GM19397 (cell line): ENCODE data around the gene GTF2F2.

ENCODE experiments used
- ATAC-seq: cut with Tn5 transposase; IDR thresholded peaks from one replicate; pipeline ENCODE4 v1.9.1; 2021; ENCODE audit warnings: mild to moderate bottlenecking, moderate library complexity; ENCODE audit not compliant: unreplicated experiment

The GTF2F2 gene

DNA sequence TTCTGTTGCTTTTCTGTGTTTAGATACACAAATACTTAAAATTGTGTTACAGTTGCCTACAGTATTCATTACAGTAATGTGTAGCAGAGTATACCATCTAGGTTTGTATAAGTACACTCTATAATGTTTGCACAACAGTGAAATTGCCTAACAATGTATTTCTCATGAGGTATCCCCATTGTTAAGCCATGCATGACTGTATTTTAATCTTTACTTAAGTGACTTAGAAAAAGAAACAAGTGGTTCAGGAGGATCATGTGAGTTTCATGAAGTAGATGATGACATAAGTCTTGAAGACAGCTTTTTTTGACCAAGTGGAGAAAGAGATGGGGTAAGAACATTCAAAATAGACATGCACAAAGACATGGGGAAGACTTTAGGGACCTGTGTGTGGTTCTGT lies 88.9 kb downstream of the GTF2F2 start:
- ATAC-seq: no peak

GRCh38 chr13:45215392-45216077 lies 95.2 kb downstream of the GTF2F2 start:
- no peak for ATAC-seq

- no peak for ATAC-seq
These were observed 95.9 kb downstream of the GTF2F2 start for GRCh38 chr13:45216193-45216592.

GRCh38 chr13:45218689-45219088 lies 98.4 kb downstream of the GTF2F2 start:
- no peak for ATAC-seq

GRCh38 chr13:45219123-45219891 lies 99.0 kb downstream of the GTF2F2 start:
- no peak for ATAC-seq

DNA sequence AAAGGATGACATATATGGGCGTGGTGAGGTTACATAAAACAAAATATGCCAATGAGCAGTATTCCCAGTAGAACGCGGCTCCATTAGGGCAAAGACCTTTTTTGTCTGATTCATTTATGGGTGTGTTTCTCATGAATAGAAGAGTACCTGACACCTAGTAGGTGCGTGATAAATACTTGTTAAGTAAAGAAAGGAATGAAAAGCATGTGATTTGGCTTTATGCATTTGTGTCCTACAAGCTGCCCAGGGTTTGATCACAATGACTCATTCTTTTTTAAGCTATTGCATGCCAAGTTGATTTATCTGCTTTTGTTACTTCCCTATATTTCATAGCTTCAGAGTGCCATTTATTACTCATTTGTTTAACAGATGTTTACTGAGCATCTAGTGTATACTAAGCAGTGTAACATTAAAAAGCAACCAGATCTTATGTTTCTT lies 99.6 kb downstream of the GTF2F2 start:
- ATAC-seq: no peak

DNA sequence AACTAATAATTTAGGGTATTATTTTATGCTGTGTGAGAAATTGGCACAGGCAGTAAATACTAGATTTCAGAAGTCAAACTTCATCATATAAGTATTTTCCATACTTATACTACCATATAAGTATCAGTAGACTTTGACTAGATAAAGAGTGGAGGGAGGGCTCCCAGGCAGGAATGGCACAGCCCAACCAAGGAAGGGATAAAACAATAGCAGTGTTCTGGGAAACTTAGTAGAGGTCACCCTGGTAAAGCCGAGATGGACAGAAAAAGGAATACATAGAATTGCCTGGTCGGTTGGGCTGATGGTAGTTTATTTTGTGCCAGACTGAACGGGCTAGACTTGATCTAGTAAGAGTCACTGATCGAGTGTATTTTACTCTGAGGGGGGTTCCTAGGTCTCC lies 100.1 kb downstream of the GTF2F2 start:
- ATAC-seq: no peak

DNA sequence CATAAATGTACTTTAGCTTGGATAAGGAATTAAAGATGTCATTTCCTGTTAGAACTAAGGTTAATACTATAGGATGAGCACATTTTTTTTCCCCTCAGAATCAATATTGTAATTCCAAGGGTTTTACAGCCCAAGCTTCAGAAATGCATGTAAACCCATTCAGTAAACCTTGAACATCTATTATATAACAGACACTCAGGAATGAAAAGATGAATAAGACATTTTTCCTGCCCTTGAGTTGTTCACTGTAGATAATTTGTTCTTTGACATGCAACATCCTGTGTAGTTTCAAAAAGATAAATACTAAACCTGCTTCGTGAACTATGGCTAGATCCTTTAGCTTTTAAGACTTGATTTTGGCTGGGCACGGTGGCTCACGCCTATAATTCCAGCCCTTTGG lies 102.2 kb downstream of the GTF2F2 start:
- ATAC-seq: no peak

GRCh38 chr13:45222919-45223318 lies 102.6 kb downstream of the GTF2F2 start:
- ATAC-seq: no peak

- ATAC-seq: no peak
These were observed 103.9 kb downstream of the GTF2F2 start for GRCh38 chr13:45224176-45224575.

DNA sequence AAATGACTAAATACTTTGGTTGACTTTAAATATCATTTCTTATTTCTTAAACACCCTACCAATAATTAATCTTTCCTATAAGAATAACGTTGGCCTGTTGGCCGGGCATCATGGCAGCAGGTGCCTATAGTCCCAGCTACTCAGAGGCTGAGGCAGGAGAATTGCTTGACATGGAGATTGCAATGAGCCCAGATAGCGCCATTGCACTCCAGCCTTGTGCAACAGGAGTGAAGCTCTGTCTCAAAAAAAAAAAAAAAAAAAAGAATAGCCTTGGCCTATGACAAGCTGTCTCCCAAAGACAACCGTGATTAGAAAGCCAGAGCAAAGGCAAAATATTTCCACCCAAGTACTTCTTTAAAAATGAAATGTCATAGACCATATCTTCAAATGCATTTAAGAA lies 105.1 kb downstream of the GTF2F2 start:
- no peak for ATAC-seq

DNA sequence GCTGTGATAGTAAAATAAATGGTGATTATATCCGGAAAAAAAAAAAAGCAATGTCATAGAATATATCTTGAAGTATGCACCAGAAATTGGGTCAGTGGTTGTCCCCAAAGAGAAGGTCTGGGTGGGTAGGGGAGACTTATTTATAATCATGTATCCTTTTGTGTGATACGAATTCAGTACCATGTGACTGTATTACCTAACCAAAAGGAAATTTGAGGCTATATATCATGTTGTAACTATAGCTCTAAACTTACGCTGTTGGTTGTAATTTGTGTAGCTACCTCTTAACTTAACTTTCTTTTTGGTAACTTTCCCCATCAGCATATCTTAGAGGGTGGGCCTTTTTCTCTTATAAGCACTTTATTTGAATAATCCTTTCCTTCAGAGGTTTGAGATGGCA lies 105.7 kb downstream of the GTF2F2 start:
- no peak for ATAC-seq

DNA sequence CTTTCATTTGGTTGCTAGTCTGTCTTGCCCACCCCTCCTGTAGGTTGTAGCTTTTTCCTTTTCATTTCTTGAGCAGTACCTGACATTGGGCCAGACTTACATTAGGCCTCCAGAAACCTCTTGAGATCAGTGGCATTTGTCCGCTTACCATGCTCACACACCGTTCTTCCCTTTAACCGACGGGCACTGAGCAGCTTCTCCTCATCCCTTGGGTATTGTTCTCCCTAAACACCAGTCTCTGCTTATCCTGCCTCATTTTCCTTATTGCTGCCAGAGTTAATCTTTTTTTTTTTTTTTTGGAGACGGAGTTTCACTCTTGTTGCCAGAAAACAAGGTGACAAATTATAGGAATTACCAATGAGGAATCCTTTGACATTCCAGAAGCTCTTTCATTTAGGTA lies 107.7 kb downstream of the GTF2F2 start:
- ATAC-seq: no peak

DNA sequence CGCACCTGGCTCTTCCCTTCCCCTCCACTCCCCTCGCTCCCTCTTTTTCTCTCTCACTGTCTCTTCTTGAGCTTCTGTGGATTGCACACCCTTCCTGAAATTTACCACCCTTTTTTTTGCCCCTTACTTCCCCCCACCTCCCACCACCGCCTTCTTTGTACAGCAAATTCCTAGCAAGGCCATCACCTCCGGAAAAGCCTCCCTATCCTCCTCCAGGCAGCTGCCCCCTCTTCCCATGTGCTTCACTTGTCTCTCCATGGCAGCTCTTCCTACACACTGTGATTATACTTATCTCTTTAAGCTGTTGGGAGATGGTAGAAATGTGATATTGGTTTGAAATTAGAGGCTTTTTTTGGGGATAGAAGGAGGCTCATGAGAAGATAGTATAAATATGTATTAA lies 108.9 kb downstream of the GTF2F2 start:
- no peak for ATAC-seq

DNA sequence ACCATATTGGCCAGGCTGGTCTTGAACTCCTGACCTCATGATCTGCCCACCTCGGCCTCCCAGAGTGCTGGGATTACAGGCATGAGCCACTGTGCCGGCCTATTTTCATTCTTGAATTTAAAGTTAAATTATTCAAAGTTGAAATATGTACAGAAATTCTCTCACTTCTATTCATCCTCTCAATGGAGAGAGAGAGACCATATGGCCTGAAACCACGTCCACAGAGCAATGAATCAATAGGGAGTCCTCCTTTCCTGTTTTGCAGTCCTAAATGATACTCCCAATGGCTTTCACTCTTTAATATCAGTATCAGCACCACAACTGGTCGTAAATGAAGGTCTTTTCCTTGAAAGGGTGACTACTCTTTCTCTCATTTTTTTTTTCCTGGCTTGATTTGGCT lies 111.0 kb downstream of the GTF2F2 start:
- ATAC-seq: no peak

GRCh38 chr13:45231722-45232121 lies 111.4 kb downstream of the GTF2F2 start:
- no peak for ATAC-seq

- no peak for ATAC-seq
These were observed 112.3 kb downstream of the GTF2F2 start for GRCh38 chr13:45232591-45232990.

GRCh38 chr13:45238945-45239795 lies 118.9 kb downstream of the GTF2F2 start:
- ATAC-seq: no peak

- no peak for ATAC-seq
These were observed 119.8 kb downstream of the GTF2F2 start for GRCh38 chr13:45240143-45240542.

- ATAC-seq: no peak
These were observed 121.8 kb downstream of the GTF2F2 start for GRCh38 chr13:45242070-45242469.

DNA sequence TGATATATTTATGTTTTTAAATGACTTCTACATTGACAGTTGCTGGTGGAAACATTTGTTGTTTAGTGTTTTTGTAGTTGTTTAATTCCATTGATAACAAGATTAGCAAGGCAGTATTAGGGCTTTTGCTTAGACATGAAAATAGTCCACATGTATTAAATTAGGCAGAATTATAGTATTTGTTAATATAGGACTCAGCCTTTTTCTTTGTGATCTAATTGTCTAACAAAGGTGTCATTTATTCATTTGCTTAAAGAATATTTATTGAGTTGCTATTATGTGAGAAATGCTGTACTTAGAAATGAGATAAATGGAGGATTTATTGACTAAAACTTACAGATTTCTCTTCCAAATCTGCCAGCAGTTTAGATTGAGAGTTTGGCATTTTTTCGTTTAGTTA lies 122.2 kb downstream of the GTF2F2 start:
- no peak for ATAC-seq

DNA sequence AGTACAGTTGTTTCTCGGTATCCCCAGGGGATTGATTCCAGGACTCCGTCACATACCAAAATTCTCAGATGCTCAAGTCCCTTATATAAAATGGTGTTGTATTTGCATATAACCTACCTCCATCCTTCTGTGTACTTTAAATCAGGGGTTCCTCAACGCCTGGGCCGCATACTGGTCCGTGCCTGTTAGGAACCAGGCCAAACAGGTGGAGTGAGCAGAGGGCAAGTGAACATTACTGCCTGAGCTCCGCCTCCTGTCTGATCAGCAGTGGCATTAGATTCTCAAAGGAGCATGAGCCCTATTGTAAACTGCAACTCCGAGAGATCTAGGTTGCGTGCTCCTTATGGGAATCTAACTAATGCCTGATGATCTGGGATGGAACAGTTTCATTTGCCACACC lies 122.8 kb downstream of the GTF2F2 start:
- no peak for ATAC-seq
